Fibroblast of lung (primary cell): ENCODE data around the gene UPP2.

Source experiments
- EZH2 ChIP-seq: IDR thresholded peaks from 2 replicates; pipeline ENCODE4 v1.5.1; 2012; ENCODE audit warnings: low read length, control low read depth, mild to moderate bottlenecking; ENCODE audit errors: missing control alignments
- TF ChIP-seq, protein P1 (sequence below), 2 donors: IDR thresholded peaks in 1 of 2; conservative IDR thresholded peaks in 1 of 2; 1 replicate in 1 of 2; 2 replicates in 1 of 2; pipeline ENCODE4 v1.5.1; 2011 to 2012; ENCODE audit warnings: low read length in 2 of 2, control low read depth in 1 of 2, inconsistent platforms in 1 of 2, low read depth in 1 of 2, mild to moderate bottlenecking in 1 of 2

DNA sequence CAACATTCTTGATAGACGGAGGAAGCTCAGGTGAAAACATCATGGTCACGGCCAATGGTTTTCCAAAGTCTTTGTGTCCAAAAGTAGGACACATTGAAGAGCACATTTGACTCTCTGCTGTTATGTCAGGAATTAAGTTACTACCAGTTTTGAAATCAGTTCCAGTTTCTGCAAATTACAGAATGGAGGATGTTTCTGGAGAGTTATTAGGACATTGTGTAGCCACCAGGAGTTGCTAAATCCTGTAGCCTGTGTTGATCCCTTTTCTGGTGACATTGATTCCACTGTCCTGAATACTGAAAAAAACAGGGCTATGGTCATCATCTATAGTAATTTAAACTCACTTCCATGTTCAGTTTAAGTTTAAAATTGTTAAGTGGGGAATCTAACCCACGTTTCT, 15.3 kb downstream of the UPP2 start:
- TF ChIP-seq, protein P1, sequence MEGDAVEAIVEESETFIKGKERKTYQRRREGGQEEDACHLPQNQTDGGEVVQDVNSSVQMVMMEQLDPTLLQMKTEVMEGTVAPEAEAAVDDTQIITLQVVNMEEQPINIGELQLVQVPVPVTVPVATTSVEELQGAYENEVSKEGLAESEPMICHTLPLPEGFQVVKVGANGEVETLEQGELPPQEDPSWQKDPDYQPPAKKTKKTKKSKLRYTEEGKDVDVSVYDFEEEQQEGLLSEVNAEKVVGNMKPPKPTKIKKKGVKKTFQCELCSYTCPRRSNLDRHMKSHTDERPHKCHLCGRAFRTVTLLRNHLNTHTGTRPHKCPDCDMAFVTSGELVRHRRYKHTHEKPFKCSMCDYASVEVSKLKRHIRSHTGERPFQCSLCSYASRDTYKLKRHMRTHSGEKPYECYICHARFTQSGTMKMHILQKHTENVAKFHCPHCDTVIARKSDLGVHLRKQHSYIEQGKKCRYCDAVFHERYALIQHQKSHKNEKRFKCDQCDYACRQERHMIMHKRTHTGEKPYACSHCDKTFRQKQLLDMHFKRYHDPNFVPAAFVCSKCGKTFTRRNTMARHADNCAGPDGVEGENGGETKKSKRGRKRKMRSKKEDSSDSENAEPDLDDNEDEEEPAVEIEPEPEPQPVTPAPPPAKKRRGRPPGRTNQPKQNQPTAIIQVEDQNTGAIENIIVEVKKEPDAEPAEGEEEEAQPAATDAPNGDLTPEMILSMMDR (conservative IDR thresholded peaks at IDR 0.05 in 1 of 2, IDR thresholded peaks at IDR 0.05 in 1 of 2; ENCODE audit: low read depth in 1 of 2, low read length in 2 of 2), result no peak
- no peak for TF ChIP-seq EZH2
